SU-DHL-6 (cell line): ENCODE measurements around the gene NUDC.

Experiments used
- H2AFZ ChIP-seq: fragments of 200-600 bp; sonication (generic); 2 replicates; pipeline ENCODE4 v1.6.1; 2014; ENCODE audit warnings: low read depth, mild to moderate bottlenecking, moderate library complexity, mixed read lengths, antibody characterized with exemption, low read length; ENCODE audit not compliant: severe bottlenecking
- H3F3A ChIP-seq: fragments of 200-600 bp; shearing (Covaris generic); 2 replicates; pipeline ENCODE4 v1.6.0; 2016; ENCODE audit warnings: antibody characterized with exemption, mild to moderate bottlenecking; ENCODE audit not compliant: insufficient read depth
- H3K27ac ChIP-seq: fragments of 200-600 bp; sonication (generic); 2 replicates; pipeline ENCODE4 v1.5.1; 2016; ENCODE audit warnings: low read depth, mild to moderate bottlenecking, low read length, moderate library complexity, mixed read lengths
- H3K27me3 ChIP-seq: fragments of 200-600 bp; sonication (generic), shearing (Covaris generic); 2 replicates; pipeline ENCODE4 v1.6.0; 2014; ENCODE audit warnings: mild to moderate bottlenecking, low read length
- H3K36me3 ChIP-seq: fragments of 200-600 bp; sonication (generic); 2 replicates; pipeline ENCODE4 v1.6.1; 2014; ENCODE audit warnings: mild to moderate bottlenecking, low read length, mixed read lengths
- H3K4me2 ChIP-seq: fragments of 300-600, 200-600 bp; shearing (Covaris generic), sonication (generic); 2 replicates; pipeline ENCODE4 v1.6.0; 2014; ENCODE audit warnings: low read length, low read depth, mild to moderate bottlenecking; ENCODE audit not compliant: poor library complexity, severe bottlenecking
- H3K4me3 ChIP-seq: fragments of 200-600 bp; sonication (generic); 2 replicates; pipeline ENCODE4 v1.5.1; 2014; ENCODE audit warnings: antibody characterized with exemption, low read length, mild to moderate bottlenecking, mixed read lengths; ENCODE audit not compliant: insufficient read depth, poor library complexity, severe bottlenecking
- H3K79me2 ChIP-seq: fragments of 200-600 bp; sonication (generic); 2 replicates; pipeline ENCODE4 v1.6.1; 2014; ENCODE audit warnings: mild to moderate bottlenecking, low read length, moderate library complexity; ENCODE audit not compliant: insufficient read depth
- H3K9ac ChIP-seq: fragments of 200-600 bp; sonication (generic); 2 replicates; pipeline ENCODE4 v1.7.0; 2014; ENCODE audit warnings: mild to moderate bottlenecking, low read length
- H3K9me2 ChIP-seq: fragments of 200-600 bp; sonication (generic); replicated peaks from 2 replicates; pipeline ENCODE4 v1.6.1; 2014; ENCODE audit warnings: low read length; ENCODE audit not compliant: insufficient read depth
- H3K9me3 ChIP-seq: fragments of 200-600 bp; sonication (generic); 2 replicates; pipeline ENCODE4 v1.6.1; 2014; ENCODE audit warnings: low read length, mixed read lengths; ENCODE audit not compliant: insufficient read depth
- H4K20me1 ChIP-seq: fragments of 200-600 bp; sonication (generic); 2 replicates; pipeline ENCODE4 v1.6.1; 2014; ENCODE audit warnings: low read depth, mild to moderate bottlenecking, antibody characterized with exemption, low read length, moderate library complexity, mixed read lengths
- CTCF ChIP-seq: fragments of 200-600 bp; sonication (generic); IDR thresholded peaks from one replicate; pipeline ENCODE4 v1.5.1; 2017; ENCODE audit warnings: antibody characterized with exemption, mild to moderate bottlenecking, low read length, moderate library complexity; ENCODE audit not compliant: insufficient read depth, poor library complexity, severe bottlenecking
- EZH2phosphoT487 ChIP-seq: fragments of 200-600 bp; sonication (generic), shearing (Covaris generic); conservative IDR thresholded peaks from 2 replicates; pipeline ENCODE4 v1.6.1; 2018; ENCODE audit warnings: mild to moderate bottlenecking, antibody characterized with exemption, low read length, moderate library complexity, mixed read lengths

The NUDC gene

GRCh38 chr1:26938004-26938658 lies 16.6 kb downstream of the NUDC start:
- no peaks in the 10 kb centered on the region for H4K20me1 ChIP-seq

GRCh38 chr1:26938659-26939025 lies 17.1 kb downstream of the NUDC start:
- Histone ChIP-seq H3K9me3 (no peaks in the 10 kb centered on the region), H3F3A (no peaks in the 10 kb centered on the region), H3K9me2 (no peaks in the 10 kb centered on the region), H3K4me3 (no peak overlapping the region), H3K36me3 (peaks cover 5% of the 10 kb centered on the region; the same call in 1 of the 2 replicates), H3K27ac (no peak overlapping the region), H3K79me2 (peaks cover 30% of the 10 kb centered on the region; the same call in 1 of the 2 replicates), H4K20me1 (no peaks in the 10 kb centered on the region), H3K9ac (no peak overlapping the region), H2AFZ (no peak overlapping the region), H3K4me2 (no peak overlapping the region), H3K27me3 (no peaks in the 10 kb centered on the region)
- TF ChIP-seq EZH2phosphoT487 (no peak), CTCF (no peak)

More at GRCh38 chr1:26938004-26938658, 16.6 kb downstream of the NUDC start:
- Histone ChIP-seq H3K4me3 (no peak overlapping the region), H3K79me2 (peaks cover 33% of the 10 kb centered on the region; the same call in 1 of the 2 replicates), H3K9me2 (no peaks in the 10 kb centered on the region), H3K27me3 (no peaks in the 10 kb centered on the region), H3K9ac (no peak overlapping the region), H2AFZ (no peak overlapping the region), H3K27ac (no peak overlapping the region), H3K9me3 (no peaks in the 10 kb centered on the region), H3K36me3 (peaks cover under 1% of the 10 kb centered on the region; the same call in 1 of the 2 replicates), H3K4me2 (no peak overlapping the region), H3F3A (no peaks in the 10 kb centered on the region)
- TF ChIP-seq EZH2phosphoT487: no peak
- TF ChIP-seq CTCF: no peak

GRCh38 chr1:26941311-26941710 lies 19.8 kb downstream of the NUDC start:
- Histone ChIP-seq H3K27me3 (no peaks in the 10 kb centered on the region), H3K4me3 (no peak overlapping the region), H3K27ac (no peak overlapping the region), H3K36me3 (peaks cover 8% of the 10 kb centered on the region; the same call in 1 of the 2 replicates), H3K4me2 (no peak overlapping the region), H3K9me2 (no peaks in the 10 kb centered on the region), H3K9ac (no peak overlapping the region), H3K79me2 (peaks cover 24% of the 10 kb centered on the region; the same call in 1 of the 2 replicates), H3K9me3 (no peaks in the 10 kb centered on the region), H2AFZ (no peak overlapping the region), H4K20me1 (no peaks in the 10 kb centered on the region), H3F3A (no peaks in the 10 kb centered on the region)
- no peak for TF ChIP-seq EZH2phosphoT487
- TF ChIP-seq CTCF: no peak
